ENCODE measurements around the gene YIF1B. TPM values are rescaled to one million over a fixed set of nuclear protein-coding genes. Genes with fewer than 3 reads are reported as not detected.

YIF1B gene
- total and polyA plus RNA-seq, 9 of the 15 experiments (the other 6 are each of a cell fraction or from before 2014, with no cell fraction given), result 8.5 to 586 (median 323) TPM

GRCh38 chr19:38340927-38341326 lies 25.2 kb upstream of the YIF1B start:
- no peak overlapping the region for H3K4me3 ChIP-seq
- no peak for ATAC-seq
- H3K9me3 ChIP-seq (replicated peaks; ENCODE audit: control insufficient read depth, insufficient read depth, low read depth, low read length), result no peaks in the 10 kb centered on the region
- no peak for FAIRE-seq
- H3K36me3 ChIP-seq (ENCODE audit: control insufficient read depth, insufficient read depth, low read length), result no peaks in the 10 kb centered on the region
- no peak for DNase-seq (ENCODE audit: extremely low read depth in 1 of 4, low spot score in 3 of 4)
- in situ Hi-C loops (cut with MboI) (loop anchor here (25.0 kb wide), 1 partner anchor 429 kb away; the partner anchor contains the start of genes SIPA1L3 and WDR87), intact Hi-C loops (cut with micrococcal nuclease) (no loop called here)
- no peak overlapping the region for H3K4me2 ChIP-seq (ENCODE audit: insufficient read depth, low read length)
- no TSS peak for BruUV-seq (replicated peaks)
- no peaks in the 10 kb centered on the region for H3K9me1 ChIP-seq (ENCODE audit: control insufficient read depth, insufficient read depth, low read length)
- no peaks in the 10 kb centered on the region for H3K27me3 ChIP-seq (ENCODE audit: control insufficient read depth in 2 of 2, insufficient read depth in 2 of 2, low read length in 2 of 2)
- no peaks in the 10 kb centered on the region for H4K20me1 ChIP-seq (replicated peaks; ENCODE audit: control insufficient read depth, insufficient read depth, low read length)
- no peak overlapping the region for H3K27ac ChIP-seq (ENCODE audit: extremely low read depth, low read depth, low read length)
- WGBS (ENCODE audit: insufficient coverage, low coverage, missing lambda C conversion rate), result 32% methylated on average over 2 of the region's 2 CpGs
- ChIA-PET CTCF (ENCODE audit: low intra/inter-chr PET ratio) (no interaction called here), POLR2A (interaction anchor here (1.4 kb wide), 1 partner anchor 12 kb away, joined by 4 read pairs; no protein-coding TSS in a partner anchor)
- peaks cover 2% of the 10 kb centered on the region; the same call in 1 of the 3 replicates for H3K79me2 ChIP-seq (ENCODE audit: control insufficient read depth, insufficient read depth, low read length)
- peak overlapping the region in 1 of 2 experiments; percentile 52; a peak in 1 of 4 replicates for H3K9ac ChIP-seq (ENCODE audit: insufficient read depth in 1 of 2, low read depth in 2 of 2, low read length in 2 of 2)
- peaks cover 13 to 34% of the 10 kb centered on the region in 2 experiments; a peak in 4 of 5 replicates for H3K4me1 ChIP-seq (replicated peaks in 1 of 2; ENCODE audit: control insufficient read depth in 2 of 2, insufficient read depth in 2 of 2, low read length in 2 of 2)
- no peak overlapping the region for H2AFZ ChIP-seq (ENCODE audit: low read depth, low read length)
- TF ChIP-seq RFX1 (IDR thresholded peaks at IDR 0.05), result no peak
- no peak for TF ChIP-seq E4F1 (CRISPR knock-in tag; IDR thresholded peaks at IDR 0.05; ENCODE audit: borderline replicate concordance)
- TF ChIP-seq VEZF1 (CRISPR knock-in tag; IDR thresholded peaks at IDR 0.05), result no peak
- no peak for TF ChIP-seq IRF1 (CRISPR knock-in tag; IDR thresholded peaks at IDR 0.05; ENCODE audit: borderline replicate concordance)
- no peak for TF ChIP-seq PTBP1 (IDR thresholded peaks at IDR 0.05; ENCODE audit: low read depth, low read length)
- TF ChIP-seq ARID3B (CRISPR knock-in tag; IDR thresholded peaks at IDR 0.05; ENCODE audit: borderline replicate concordance), result no peak
- TF ChIP-seq FOSL1 (tag; conservative IDR thresholded peaks at IDR 0.05), result no peak
- no peak for TF ChIP-seq ZNF518B (CRISPR knock-in tag; IDR thresholded peaks at IDR 0.05)
- TF ChIP-seq MTA3 (IDR thresholded peaks at IDR 0.05; ENCODE audit: borderline replicate concordance), result no peak
- TF ChIP-seq ZFX (CRISPR knock-in tag; IDR thresholded peaks at IDR 0.05), result no peak
- TF ChIP-seq MED1 (CRISPR knock-in tag; IDR thresholded peaks at IDR 0.05; ENCODE audit: borderline replicate concordance), result no peak
- TF ChIP-seq CREM (IDR thresholded peaks at IDR 0.05; ENCODE audit: low read depth), result no peak
- TF ChIP-seq TRIM28 (IDR thresholded peaks at IDR 0.05), result no peak

All from K562 (cell line).